Measurements from ENCODE around the gene AOPEP.

Gene AOPEP

DNA sequence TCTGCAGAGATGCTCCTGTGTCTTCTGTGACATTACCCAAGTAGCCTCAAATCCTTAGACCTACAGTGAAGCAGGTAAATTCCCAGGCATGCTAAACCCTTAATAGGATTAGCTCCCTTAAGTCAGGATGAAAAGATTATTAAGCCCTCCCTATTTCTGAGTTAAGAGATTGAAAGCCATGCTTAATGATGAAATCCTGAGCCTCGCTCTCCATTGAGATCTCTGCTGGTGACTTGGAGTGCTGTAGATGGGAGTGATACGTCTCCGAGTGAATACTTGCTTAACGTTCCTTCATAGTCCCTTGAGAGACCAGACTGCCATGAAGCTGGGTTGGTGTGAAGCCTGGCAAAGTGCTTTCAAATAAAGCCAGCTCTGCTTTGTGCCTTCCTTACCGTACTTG, 34.2 kb downstream of the AOPEP start:
- peaks cover 7% of the 10 kb centered on the region; the same call in 1 of the 2 replicates for H3K79me2 ChIP-seq (ENCODE audit: insufficient read depth, low read length)
- H4K20me1 ChIP-seq (ENCODE audit: low read depth, low read length) = no peaks in the 10 kb centered on the region
- H3F3A ChIP-seq (ENCODE audit: insufficient read depth) = no peaks in the 10 kb centered on the region
- no peak overlapping the region for H3K9ac ChIP-seq (ENCODE audit: low read length)
- H3K27me3 ChIP-seq (ENCODE audit: low read length) = no peaks in the 10 kb centered on the region
- no peak overlapping the region for H3K4me2 ChIP-seq (ENCODE audit: low read depth, low read length, poor library complexity, severe bottlenecking)
- H3K27ac ChIP-seq (ENCODE audit: low read depth, low read length) = no peak overlapping the region
- TF ChIP-seq, protein P1, sequence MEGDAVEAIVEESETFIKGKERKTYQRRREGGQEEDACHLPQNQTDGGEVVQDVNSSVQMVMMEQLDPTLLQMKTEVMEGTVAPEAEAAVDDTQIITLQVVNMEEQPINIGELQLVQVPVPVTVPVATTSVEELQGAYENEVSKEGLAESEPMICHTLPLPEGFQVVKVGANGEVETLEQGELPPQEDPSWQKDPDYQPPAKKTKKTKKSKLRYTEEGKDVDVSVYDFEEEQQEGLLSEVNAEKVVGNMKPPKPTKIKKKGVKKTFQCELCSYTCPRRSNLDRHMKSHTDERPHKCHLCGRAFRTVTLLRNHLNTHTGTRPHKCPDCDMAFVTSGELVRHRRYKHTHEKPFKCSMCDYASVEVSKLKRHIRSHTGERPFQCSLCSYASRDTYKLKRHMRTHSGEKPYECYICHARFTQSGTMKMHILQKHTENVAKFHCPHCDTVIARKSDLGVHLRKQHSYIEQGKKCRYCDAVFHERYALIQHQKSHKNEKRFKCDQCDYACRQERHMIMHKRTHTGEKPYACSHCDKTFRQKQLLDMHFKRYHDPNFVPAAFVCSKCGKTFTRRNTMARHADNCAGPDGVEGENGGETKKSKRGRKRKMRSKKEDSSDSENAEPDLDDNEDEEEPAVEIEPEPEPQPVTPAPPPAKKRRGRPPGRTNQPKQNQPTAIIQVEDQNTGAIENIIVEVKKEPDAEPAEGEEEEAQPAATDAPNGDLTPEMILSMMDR (IDR thresholded peaks at IDR 0.05; ENCODE audit: insufficient read depth, low read length, poor library complexity, severe bottlenecking) = no peak
- no peak for TF ChIP-seq EZH2phosphoT487 (conservative IDR thresholded peaks at IDR 0.05; ENCODE audit: low read length)
- H3K9me3 ChIP-seq (ENCODE audit: insufficient read depth, low read length) = no peaks in the 10 kb centered on the region
- no peak overlapping the region for H2AFZ ChIP-seq (ENCODE audit: low read depth, low read length, severe bottlenecking)
- H3K4me3 ChIP-seq (ENCODE audit: insufficient read depth, low read length, poor library complexity, severe bottlenecking) = no peak overlapping the region
- H3K36me3 ChIP-seq (ENCODE audit: low read length) = no peaks in the 10 kb centered on the region
- H3K9me2 ChIP-seq (replicated peaks; ENCODE audit: insufficient read depth, low read length) = no peaks in the 10 kb centered on the region

DNA sequence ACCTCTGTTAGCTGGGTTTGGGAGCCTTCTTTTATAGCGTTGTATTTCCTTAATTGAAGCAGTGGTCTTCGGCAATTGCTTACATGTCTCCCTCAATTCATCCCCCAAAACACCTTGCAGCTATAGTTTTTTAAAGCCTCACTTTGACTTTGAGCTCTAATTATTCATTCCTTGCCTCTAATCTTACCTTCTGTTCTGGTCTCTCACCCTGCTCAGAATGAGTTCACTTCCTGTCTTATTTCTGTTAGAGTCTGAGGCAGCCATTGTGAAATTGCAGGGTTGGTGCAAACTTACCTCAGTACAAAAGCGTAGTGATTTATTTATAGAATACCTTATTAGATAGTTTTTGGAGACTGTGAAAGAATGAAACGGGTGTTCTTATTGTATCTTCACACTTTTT, 35.0 kb downstream of the AOPEP start:
- no peak overlapping the region for H3K27ac ChIP-seq (ENCODE audit: low read depth, low read length)
- no peaks in the 10 kb centered on the region for H3K9me3 ChIP-seq (ENCODE audit: insufficient read depth, low read length)
- H3K27me3 ChIP-seq (ENCODE audit: low read length) = no peaks in the 10 kb centered on the region
- H3K79me2 ChIP-seq (ENCODE audit: insufficient read depth, low read length) = peaks cover 7% of the 10 kb centered on the region; the same call in 1 of the 2 replicates
- H3K9ac ChIP-seq (ENCODE audit: low read length) = no peak overlapping the region
- no peaks in the 10 kb centered on the region for H3F3A ChIP-seq (ENCODE audit: insufficient read depth)
- no peak overlapping the region for H3K4me3 ChIP-seq (ENCODE audit: insufficient read depth, low read length, poor library complexity, severe bottlenecking)
- no peak overlapping the region for H2AFZ ChIP-seq (ENCODE audit: low read depth, low read length, severe bottlenecking)
- no peaks in the 10 kb centered on the region for H3K36me3 ChIP-seq (ENCODE audit: low read length)
- no peaks in the 10 kb centered on the region for H4K20me1 ChIP-seq (ENCODE audit: low read depth, low read length)
- no peak overlapping the region for H3K4me2 ChIP-seq (ENCODE audit: low read depth, low read length, poor library complexity, severe bottlenecking)
- no peak for TF ChIP-seq EZH2phosphoT487 (conservative IDR thresholded peaks at IDR 0.05; ENCODE audit: low read length)
- TF ChIP-seq, protein P1 (IDR thresholded peaks at IDR 0.05; ENCODE audit: insufficient read depth, low read length, poor library complexity, severe bottlenecking) = no peak
- H3K9me2 ChIP-seq (replicated peaks; ENCODE audit: insufficient read depth, low read length) = no peaks in the 10 kb centered on the region

DNA sequence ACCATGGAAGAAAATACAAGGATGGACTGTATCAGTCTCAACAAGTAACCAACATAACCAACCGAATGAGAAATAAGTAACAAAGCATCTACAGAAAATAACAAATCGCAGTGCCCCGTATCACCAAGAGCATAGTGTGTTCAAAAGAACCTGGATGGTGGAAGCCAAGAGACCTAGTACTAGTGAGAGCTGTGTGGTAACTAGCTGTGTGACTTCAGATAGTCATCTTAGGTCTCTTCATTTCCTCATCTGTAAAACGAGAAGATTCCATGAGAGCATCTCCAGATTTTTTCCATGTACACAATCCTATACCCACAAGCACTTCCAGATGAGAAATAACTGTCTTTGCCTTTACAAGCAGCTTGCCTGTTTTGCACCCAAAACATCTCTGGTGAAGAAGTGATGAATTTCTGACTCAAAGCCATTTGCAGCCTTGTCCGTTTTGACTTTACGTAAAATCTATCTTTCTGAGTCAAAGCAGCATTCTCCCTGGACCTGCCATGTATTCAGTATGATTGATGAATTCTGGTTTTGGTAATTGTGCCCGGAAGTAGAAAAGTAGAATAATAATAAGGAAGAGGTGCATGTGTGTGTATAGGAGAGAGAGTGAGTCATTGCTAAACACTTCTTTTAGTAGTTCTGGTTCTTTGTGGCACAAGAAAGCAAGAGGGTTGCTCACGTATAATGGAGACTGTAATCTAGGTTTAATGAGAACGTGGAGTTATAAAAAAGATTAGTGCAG, 41.0 kb downstream of the AOPEP start:
- Histone ChIP-seq H2AFZ (ENCODE audit: low read depth, low read length, severe bottlenecking) (no peak overlapping the region), H3F3A (ENCODE audit: insufficient read depth) (no peaks in the 10 kb centered on the region), H3K36me3 (ENCODE audit: low read length) (no peaks in the 10 kb centered on the region), H3K27ac (ENCODE audit: low read depth, low read length) (no peak overlapping the region), H3K9me2 (replicated peaks; ENCODE audit: insufficient read depth, low read length) (no peaks in the 10 kb centered on the region), H3K9me3 (ENCODE audit: insufficient read depth, low read length) (no peaks in the 10 kb centered on the region), H3K79me2 (ENCODE audit: insufficient read depth, low read length) (peaks cover 5% of the 10 kb centered on the region; the same call in 1 of the 2 replicates), H3K4me2 (ENCODE audit: low read depth, low read length, poor library complexity, severe bottlenecking) (no peak overlapping the region), H3K27me3 (ENCODE audit: low read length) (no peaks in the 10 kb centered on the region), H4K20me1 (ENCODE audit: low read depth, low read length) (no peaks in the 10 kb centered on the region), H3K4me3 (ENCODE audit: insufficient read depth, low read length, poor library complexity, severe bottlenecking) (no peak overlapping the region), H3K9ac (ENCODE audit: low read length) (no peak overlapping the region)
- TF ChIP-seq EZH2phosphoT487 (conservative IDR thresholded peaks at IDR 0.05; ENCODE audit: low read length) = no peak
- TF ChIP-seq, protein P1 (IDR thresholded peaks at IDR 0.05; ENCODE audit: insufficient read depth, low read length, poor library complexity, severe bottlenecking) = no peak

All from SU-DHL-6 (cell line).